K562 (cell line): ENCODE results near the gene FOXO3.
"Not testable (repeated sequence)": the region's sequence is repeated elsewhere in the genome, so short reads cannot be mapped to it uniquely, and the experiment has no call there.

Experiments used
- EP300 ChIP-seq: IDR thresholded peaks from 2 replicates; pipeline ENCODE4 v1.6.1; 2012; ENCODE audit warnings: low read length, improper control_type of control experiment
- HNRNPLL ChIP-seq: fragments of 200-400 bp; formaldehyde crosslinking; IDR thresholded peaks from 2 replicates; pipeline ENCODE4 v1.6.1; 2017; ENCODE audit warnings: low read length, low read depth, mild to moderate bottlenecking; ENCODE audit not compliant: poor library complexity, severe bottlenecking
- JUN ChIP-seq, 2 experiments: sonication (generic) in 1 of 2; formaldehyde crosslinking in 1 of 2; IDR thresholded peaks; 2 replicates each; pipeline versions ENCODE4 v1.6.1 to v1.8.0; 2012 to 2022; ENCODE audit warnings: borderline replicate concordance in 2 of 2, mild to moderate bottlenecking in 2 of 2, improper control_type of control experiment in 1 of 2, low read depth in 1 of 2, low read length in 1 of 2, missing genetic modification reagents in 1 of 2
- STAG1 ChIP-seq: sonication (generic); formaldehyde crosslinking; IDR thresholded peaks from 2 replicates; pipeline ENCODE4 v1.5.0; 2020; ENCODE audit warnings: missing genetic modification reagents, borderline replicate concordance
- TF ChIP-seq, protein P1 (sequence below), 3 experiments: IDR thresholded peaks in 2 of 3; conservative IDR thresholded peaks in 1 of 3; 2 replicates each; pipeline ENCODE4 v1.5.1; 2011 to 2012; ENCODE audit warnings: low read length in 3 of 3, mild to moderate bottlenecking in 3 of 3, control low read depth in 2 of 3, improper control_type of control experiment in 1 of 3, inconsistent platforms in 1 of 3, low read depth in 1 of 3, mixed read lengths in 1 of 3, moderate library complexity in 1 of 3; ENCODE audit not compliant: insufficient read depth in 2 of 3
- TF ChIP-seq, protein P2 (sequence below): sonication (generic); formaldehyde crosslinking; IDR thresholded peaks from 2 replicates; pipeline ENCODE4 v1.9.0; 2022; ENCODE audit warnings: mild to moderate bottlenecking, missing genetic modification reagents
- TF ChIP-seq, protein P3 (sequence below), 2 experiments: fragments of 450-650 bp; formaldehyde crosslinking in 1 of 2; IDR thresholded peaks; 2 replicates each; pipeline versions ENCODE4 v1.4.0 to v1.6.1; 2014 to 2020; ENCODE audit warnings: mild to moderate bottlenecking in 2 of 2, borderline replicate concordance in 1 of 2, low read depth in 1 of 2

DNA sequence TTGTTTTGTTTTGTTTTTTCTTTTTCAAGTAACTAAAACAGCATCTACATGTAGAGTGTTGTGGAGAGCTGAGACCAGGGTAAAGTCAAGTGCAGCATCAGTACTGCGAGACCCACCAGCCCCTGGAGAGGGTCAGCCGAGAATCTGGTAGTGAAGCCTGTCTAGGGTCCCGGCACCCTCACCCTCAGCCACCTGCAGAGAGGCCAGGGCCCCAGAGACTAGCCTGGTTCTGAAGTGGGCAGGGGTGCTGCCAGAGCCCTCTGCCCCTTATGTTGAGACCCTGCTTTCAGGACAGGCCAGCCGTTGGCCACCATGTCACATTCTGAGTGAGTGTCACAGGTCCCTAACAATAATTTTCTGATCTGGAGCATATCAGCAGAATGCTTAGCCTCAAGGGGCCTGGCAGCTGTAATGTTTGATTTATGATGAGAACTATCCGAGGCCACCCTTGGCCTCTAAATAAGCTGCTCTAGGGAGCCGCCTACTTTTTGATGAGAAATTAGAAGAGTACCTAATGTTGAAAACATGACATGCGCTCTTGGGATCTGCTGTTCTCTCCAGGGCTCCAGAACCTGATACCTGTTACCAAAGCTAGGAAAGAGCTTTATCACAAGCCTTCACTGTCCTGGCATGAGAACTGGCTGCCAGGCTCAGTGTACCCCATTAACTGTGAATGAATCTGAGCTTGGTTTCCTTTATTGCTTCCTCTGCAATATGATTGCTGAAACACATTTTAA lies 121.8 kb downstream of the FOXO3 start:
- TF ChIP-seq, protein P1, sequence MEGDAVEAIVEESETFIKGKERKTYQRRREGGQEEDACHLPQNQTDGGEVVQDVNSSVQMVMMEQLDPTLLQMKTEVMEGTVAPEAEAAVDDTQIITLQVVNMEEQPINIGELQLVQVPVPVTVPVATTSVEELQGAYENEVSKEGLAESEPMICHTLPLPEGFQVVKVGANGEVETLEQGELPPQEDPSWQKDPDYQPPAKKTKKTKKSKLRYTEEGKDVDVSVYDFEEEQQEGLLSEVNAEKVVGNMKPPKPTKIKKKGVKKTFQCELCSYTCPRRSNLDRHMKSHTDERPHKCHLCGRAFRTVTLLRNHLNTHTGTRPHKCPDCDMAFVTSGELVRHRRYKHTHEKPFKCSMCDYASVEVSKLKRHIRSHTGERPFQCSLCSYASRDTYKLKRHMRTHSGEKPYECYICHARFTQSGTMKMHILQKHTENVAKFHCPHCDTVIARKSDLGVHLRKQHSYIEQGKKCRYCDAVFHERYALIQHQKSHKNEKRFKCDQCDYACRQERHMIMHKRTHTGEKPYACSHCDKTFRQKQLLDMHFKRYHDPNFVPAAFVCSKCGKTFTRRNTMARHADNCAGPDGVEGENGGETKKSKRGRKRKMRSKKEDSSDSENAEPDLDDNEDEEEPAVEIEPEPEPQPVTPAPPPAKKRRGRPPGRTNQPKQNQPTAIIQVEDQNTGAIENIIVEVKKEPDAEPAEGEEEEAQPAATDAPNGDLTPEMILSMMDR (IDR thresholded peaks at IDR 0.05 in 2 of 3, conservative IDR thresholded peaks at IDR 0.05 in 1 of 3; ENCODE audit: insufficient read depth in 2 of 3, low read depth in 1 of 3, low read length in 3 of 3): not testable (repeated sequence)
- not testable (repeated sequence) for TF ChIP-seq HNRNPLL; STAG1; EP300; JUN (IDR thresholded peaks at IDR 0.05; ENCODE audit: borderline replicate concordance, low read depth, low read length); JUN (CRISPR knock-in tag; IDR thresholded peaks at IDR 0.05; ENCODE audit: borderline replicate concordance)
- TF ChIP-seq, protein P2, sequence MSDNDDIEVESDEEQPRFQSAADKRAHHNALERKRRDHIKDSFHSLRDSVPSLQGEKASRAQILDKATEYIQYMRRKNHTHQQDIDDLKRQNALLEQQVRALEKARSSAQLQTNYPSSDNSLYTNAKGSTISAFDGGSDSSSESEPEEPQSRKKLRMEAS: not testable (repeated sequence)
- TF ChIP-seq, protein P3, sequence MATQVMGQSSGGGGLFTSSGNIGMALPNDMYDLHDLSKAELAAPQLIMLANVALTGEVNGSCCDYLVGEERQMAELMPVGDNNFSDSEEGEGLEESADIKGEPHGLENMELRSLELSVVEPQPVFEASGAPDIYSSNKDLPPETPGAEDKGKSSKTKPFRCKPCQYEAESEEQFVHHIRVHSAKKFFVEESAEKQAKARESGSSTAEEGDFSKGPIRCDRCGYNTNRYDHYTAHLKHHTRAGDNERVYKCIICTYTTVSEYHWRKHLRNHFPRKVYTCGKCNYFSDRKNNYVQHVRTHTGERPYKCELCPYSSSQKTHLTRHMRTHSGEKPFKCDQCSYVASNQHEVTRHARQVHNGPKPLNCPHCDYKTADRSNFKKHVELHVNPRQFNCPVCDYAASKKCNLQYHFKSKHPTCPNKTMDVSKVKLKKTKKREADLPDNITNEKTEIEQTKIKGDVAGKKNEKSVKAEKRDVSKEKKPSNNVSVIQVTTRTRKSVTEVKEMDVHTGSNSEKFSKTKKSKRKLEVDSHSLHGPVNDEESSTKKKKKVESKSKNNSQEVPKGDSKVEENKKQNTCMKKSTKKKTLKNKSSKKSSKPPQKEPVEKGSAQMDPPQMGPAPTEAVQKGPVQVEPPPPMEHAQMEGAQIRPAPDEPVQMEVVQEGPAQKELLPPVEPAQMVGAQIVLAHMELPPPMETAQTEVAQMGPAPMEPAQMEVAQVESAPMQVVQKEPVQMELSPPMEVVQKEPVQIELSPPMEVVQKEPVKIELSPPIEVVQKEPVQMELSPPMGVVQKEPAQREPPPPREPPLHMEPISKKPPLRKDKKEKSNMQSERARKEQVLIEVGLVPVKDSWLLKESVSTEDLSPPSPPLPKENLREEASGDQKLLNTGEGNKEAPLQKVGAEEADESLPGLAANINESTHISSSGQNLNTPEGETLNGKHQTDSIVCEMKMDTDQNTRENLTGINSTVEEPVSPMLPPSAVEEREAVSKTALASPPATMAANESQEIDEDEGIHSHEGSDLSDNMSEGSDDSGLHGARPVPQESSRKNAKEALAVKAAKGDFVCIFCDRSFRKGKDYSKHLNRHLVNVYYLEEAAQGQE (IDR thresholded peaks at IDR 0.05; ENCODE audit: borderline replicate concordance): not testable (repeated sequence)
- TF ChIP-seq, protein P3 (CRISPR knock-in tag; IDR thresholded peaks at IDR 0.05; ENCODE audit: low read depth): not testable (repeated sequence)
